Measurements from ENCODE around the gene TRUB1.
"Not testable (repeated sequence)": the region's sequence is repeated elsewhere in the genome, so short reads cannot be mapped to it uniquely, and the experiment has no call there.

TRUB1 gene

GRCh38 chr10:114937962-114938855, at the start of gene TRUB1:
TRUB1 (plus strand) TSS chr10:114938195; CDS start chr10:114938254, 59 bp downstream.
- DNase-seq: peak; percentile 34

GRCh38 chr10:114893251-114893650, 44.7 kb upstream of the TRUB1 start:
- DNase-seq: no peak

GRCh38 chr10:114894911-114895310, 43.1 kb upstream of the TRUB1 start:
- DNase-seq: no peak

GRCh38 chr10:114897011-114897410, 41.0 kb upstream of the TRUB1 start:
- DNase-seq: not testable (repeated sequence)

GRCh38 chr10:114897593-114897992, 40.4 kb upstream of the TRUB1 start:
- DNase-seq: no peak

GRCh38 chr10:114899982-114900381, 38.0 kb upstream of the TRUB1 start:
- DNase-seq: no peak

- no peak for DNase-seq
Observed at GRCh38 chr10:114900658-114901057, 37.3 kb upstream of the TRUB1 start.

GRCh38 chr10:114902151-114902550, 35.8 kb upstream of the TRUB1 start:
- DNase-seq: no peak

GRCh38 chr10:114905450-114905849, 32.5 kb upstream of the TRUB1 start:
- no peak for DNase-seq

GRCh38 chr10:114906981-114907380, 31.0 kb upstream of the TRUB1 start:
- no peak for DNase-seq

- no peak for DNase-seq
Observed at GRCh38 chr10:114908896-114909295, 29.1 kb upstream of the TRUB1 start.

GRCh38 chr10:114911052-114911711, 26.8 kb upstream of the TRUB1 start:
- DNase-seq: no peak

- DNase-seq: no peak
Observed at GRCh38 chr10:114911801-114912469, 26.1 kb upstream of the TRUB1 start.

- no peak for DNase-seq
Observed at GRCh38 chr10:114912470-114912859, 25.5 kb upstream of the TRUB1 start.

- no peak for DNase-seq
Observed at GRCh38 chr10:114914560-114914959, 23.4 kb upstream of the TRUB1 start.

- DNase-seq: no peak
Observed at GRCh38 chr10:114915294-114915693, 22.7 kb upstream of the TRUB1 start.

- DNase-seq: no peak
Observed at GRCh38 chr10:114916653-114917052, 21.3 kb upstream of the TRUB1 start.

- DNase-seq: no peak
Observed at GRCh38 chr10:114917459-114917858, 20.5 kb upstream of the TRUB1 start.

GRCh38 chr10:114917927-114918672, 19.9 kb upstream of the TRUB1 start:
- DNase-seq: no peak

GRCh38 chr10:114920459-114920858, 17.5 kb upstream of the TRUB1 start:
- DNase-seq: no peak

GRCh38 chr10:114922003-114922402, 16.0 kb upstream of the TRUB1 start:
- no peak for DNase-seq

- DNase-seq: no peak
Observed at GRCh38 chr10:114923551-114923950, 14.4 kb upstream of the TRUB1 start.

Measured in NCI-H2029 treated with DMSO at 0.1 percent for 48 hours (cell line).